ENCODE results near the gene VDAC1. TPM values are rescaled to one million over a fixed set of nuclear protein-coding genes. Genes with fewer than 3 reads are reported as not detected.

The VDAC1 gene
- total RNA-seq (2022; extraction: Qiagen RNA extraction; ENCODE audit: low read depth): 371 to 424 TPM (median 412 TPM) in 5 replicates

DNA sequence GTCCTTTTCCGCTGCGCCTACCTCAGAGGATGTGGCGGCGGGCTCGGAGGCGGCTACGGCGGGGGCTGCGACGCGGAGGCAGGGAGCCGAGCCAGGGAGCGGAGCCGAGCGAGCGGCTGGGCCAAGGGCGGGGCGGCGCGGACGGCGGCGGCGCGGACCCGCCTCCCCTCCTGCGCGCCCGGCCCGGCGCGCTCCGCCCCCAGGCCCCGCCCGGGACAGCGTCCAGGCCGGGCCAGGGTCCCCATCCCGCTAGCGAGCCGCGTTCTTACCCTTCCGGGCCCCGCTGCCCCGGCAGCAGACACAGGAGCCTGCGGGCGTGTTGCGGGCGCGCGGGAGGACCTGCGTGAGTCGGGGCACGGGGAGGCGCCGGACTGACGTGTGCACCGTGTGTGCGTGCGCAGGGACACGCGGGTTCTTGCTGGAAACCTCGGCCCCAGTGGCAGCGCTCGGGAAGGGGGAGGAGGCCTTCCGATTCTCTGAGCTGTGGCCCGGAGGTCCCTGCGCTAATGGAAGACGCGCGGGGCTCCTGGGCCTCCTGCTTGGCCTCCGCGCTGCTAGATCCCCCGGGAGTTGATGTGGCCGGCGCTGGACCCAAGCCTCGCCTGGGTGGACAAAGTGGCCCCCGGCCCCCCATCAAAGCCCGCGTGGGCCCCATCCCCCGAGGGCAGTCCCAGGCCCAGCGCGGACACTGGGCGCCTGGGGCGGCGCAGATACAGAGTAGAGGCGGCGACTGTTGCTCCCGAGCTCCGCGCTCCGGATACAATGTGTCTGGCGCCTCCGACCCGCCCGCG, at the start of gene VDAC1:
Gene VDAC1, minus strand, starts transcription at position 350 of the 791 bp plus-strand sequence. CDS start 11,963 bp downstream, outside the sequence.

GRCh38 chr5:133968204-133968980, 36.4 kb downstream of the VDAC1 start, which contains the start of gene C5orf15:
Gene C5orf15, minus strand, starts transcription at chr5:133968625. Its CDS starts 41 bp downstream, at chr5:133968584.

Other genes with a start within 250 kb of the VDAC1 start
- 44.9 to 66.0 TPM (median 58.7 TPM) in 5 replicates for gene C5orf15, start 36.4 kb downstream of the VDAC1 start, total RNA-seq (2022; extraction: Qiagen RNA extraction; ENCODE audit: low read depth)
- 17.0 to 20.7 TPM (median 17.1 TPM) in 5 replicates for gene TCF7, start 109.7 kb upstream of the VDAC1 start, total RNA-seq (2022; extraction: Qiagen RNA extraction; ENCODE audit: low read depth)
- 616 to 716 TPM (median 656 TPM) in 5 replicates for gene SKP1, start 172.0 kb upstream of the VDAC1 start, total RNA-seq (2022; extraction: Qiagen RNA extraction; ENCODE audit: low read depth)
- 206 to 313 TPM (median 284 TPM) in 5 replicates for gene PPP2CA, start 221.1 kb upstream of the VDAC1 start, total RNA-seq (2022; extraction: Qiagen RNA extraction; ENCODE audit: low read depth)